Fibroblast of villous mesenchyme (primary cell): ENCODE measurements around the gene SLC38A6. TPM values are rescaled to one million over a fixed set of nuclear protein-coding genes. Genes with fewer than 3 reads are reported as not detected.

Source experiments
- DNase-seq: peaks from one replicate; pipeline ENCODE4 v3.0.0-alpha.2; 2010; ENCODE audit warnings: low read depth
- H3K4me3 ChIP-seq: 2 replicates; pipeline ENCODE4 v1.5.1; 2011; ENCODE audit warnings: low read depth, mild to moderate bottlenecking, low read length
- total RNA-seq: library from RNA; depleted of rRNA; stranded (reverse); fragments of >200 nt; gene quantifications from 2 replicates; pipeline ENCODE4 v1.2.3, GENCODE V29; 2012
- TF ChIP-seq, protein P1 (sequence below): IDR thresholded peaks from 2 replicates; pipeline ENCODE4 v1.5.1; 2012; ENCODE audit warnings: low read depth, mild to moderate bottlenecking, low read length; ENCODE audit not compliant: insufficient read depth

SLC38A6 gene
- total RNA-seq, 1 donor, result 56.1 TPM

DNA sequence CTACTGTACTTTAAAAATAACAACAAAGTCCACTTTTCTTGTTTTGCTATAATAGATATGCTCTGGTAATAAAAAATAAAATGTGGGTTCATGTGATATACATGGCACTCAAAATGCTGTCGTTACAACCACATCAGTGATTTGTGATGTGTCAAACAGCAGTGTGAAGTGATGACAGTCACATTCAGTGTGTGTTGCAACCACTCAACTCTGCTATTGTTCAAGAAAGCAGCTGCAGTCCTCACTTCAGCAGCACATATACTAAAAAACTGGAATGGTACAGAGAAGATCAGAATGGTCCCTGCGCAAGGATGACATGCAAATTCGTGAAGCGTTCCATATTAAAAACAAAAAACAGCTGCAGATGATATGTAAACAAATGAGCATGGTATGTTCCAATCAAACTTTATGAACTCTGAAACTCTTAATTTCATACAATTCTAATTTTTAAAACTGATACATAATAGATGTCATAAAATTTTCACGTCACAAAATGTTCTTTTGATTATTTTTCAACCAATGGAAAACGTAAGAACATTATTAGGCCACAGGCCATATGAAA lies 6.9 kb upstream of the SLC38A6 start:
- TF ChIP-seq, protein P1, sequence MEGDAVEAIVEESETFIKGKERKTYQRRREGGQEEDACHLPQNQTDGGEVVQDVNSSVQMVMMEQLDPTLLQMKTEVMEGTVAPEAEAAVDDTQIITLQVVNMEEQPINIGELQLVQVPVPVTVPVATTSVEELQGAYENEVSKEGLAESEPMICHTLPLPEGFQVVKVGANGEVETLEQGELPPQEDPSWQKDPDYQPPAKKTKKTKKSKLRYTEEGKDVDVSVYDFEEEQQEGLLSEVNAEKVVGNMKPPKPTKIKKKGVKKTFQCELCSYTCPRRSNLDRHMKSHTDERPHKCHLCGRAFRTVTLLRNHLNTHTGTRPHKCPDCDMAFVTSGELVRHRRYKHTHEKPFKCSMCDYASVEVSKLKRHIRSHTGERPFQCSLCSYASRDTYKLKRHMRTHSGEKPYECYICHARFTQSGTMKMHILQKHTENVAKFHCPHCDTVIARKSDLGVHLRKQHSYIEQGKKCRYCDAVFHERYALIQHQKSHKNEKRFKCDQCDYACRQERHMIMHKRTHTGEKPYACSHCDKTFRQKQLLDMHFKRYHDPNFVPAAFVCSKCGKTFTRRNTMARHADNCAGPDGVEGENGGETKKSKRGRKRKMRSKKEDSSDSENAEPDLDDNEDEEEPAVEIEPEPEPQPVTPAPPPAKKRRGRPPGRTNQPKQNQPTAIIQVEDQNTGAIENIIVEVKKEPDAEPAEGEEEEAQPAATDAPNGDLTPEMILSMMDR, result no peak
- no peak for DNase-seq
- no peak overlapping the region for H3K4me3 ChIP-seq

GRCh38 chr14:60975551-60975950 lies 5.5 kb upstream of the SLC38A6 start:
- TF ChIP-seq, protein P1, result no peak
- no peak for DNase-seq
- H3K4me3 ChIP-seq, result no peak overlapping the region

GRCh38 chr14:60977847-60978246 lies 3.2 kb upstream of the SLC38A6 start:
- peak overlapping the region; percentile 4 for H3K4me3 ChIP-seq
- TF ChIP-seq, protein P1, result no peak
- DNase-seq, result no peak

DNA sequence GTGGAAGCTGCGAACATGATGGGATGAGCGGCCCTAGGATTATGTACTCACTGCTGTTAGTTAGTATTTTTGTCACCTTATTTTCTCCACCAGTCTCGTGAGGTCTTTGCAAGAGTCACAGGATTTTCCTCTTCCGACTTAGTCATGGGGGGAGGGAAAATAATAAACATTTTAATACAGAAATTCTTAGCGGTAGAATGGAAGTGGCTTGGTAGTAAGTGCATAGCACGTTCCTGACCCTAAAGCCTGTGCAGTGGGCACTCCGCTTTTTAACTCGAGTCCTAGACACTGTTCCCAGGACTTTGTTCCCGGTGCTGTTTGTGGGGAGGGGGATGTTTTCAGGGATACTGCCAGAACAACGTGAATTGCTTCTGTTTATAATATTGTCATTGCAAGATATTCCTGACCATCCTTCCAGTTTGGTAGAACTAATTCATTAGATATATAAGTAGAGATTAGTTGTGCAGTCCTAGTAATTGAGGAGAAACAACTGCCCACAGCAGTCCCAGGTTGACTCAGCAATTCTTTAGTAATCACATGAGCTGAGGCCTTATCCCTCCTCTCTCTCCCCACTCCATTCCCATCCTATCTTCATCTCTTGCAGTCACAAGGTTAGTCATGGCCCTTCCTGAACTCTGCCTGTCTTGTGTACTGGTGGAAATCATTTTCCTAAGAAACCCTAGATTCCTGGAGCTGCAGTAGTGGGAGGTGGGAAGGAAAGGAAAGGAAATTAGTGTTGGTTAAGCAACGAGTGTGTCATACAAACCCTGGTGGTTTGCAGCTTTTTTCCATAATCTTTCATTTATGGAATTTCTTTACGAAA lies 799 bp downstream of the SLC38A6 start:
- H3K4me3 ChIP-seq, result peak overlapping the region; percentile 96
- peak; percentile 88 for DNase-seq
- TF ChIP-seq, protein P1, result no peak

- TF ChIP-seq, protein P1, result no peak
- no peak overlapping the region for H3K4me3 ChIP-seq
- no peak for DNase-seq
These were observed 3.2 kb downstream of the SLC38A6 start for GRCh38 chr14:60984196-60984595.

DNA sequence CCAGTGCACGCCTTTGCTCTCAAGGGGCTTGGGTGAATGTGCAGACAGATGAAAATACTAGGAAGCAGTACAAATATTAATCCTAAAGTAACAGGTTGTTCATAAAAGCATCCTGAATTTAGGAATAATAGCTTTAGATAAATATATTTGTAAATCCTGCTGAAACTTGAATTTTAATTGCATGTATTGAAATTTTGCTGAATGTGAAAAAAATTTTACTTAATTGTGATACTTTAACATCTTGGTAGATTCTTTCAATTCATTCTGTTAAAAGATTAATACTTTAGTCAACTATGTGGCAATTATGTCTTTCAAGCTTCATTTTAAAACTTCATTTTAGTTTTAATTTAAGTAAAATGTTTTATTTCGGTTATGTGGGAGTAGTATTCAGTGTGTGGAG lies 5.5 kb downstream of the SLC38A6 start:
- TF ChIP-seq, protein P1, result no peak
- DNase-seq, result no peak
- H3K4me3 ChIP-seq, result no peak overlapping the region

GRCh38 chr14:60989599-60989998 lies 8.6 kb downstream of the SLC38A6 start:
- H3K4me3 ChIP-seq, result no peak overlapping the region
- TF ChIP-seq, protein P1, result no peak
- peak; percentile 46 for DNase-seq
